ENCODE data around the gene OR1I1. TPM values are rescaled to one million over a fixed set of nuclear protein-coding genes. Genes with fewer than 3 reads are reported as not detected.

The OR1I1 gene
- total RNA-seq, 1 donor from 2014 or later: not detected

Other genes with a start within 250 kb of the OR1I1 start
- gene OR7A5, start 247.0 kb upstream of the OR1I1 start, total RNA-seq: not detected
- not detected for gene OR7C1, start 247.0 kb upstream of the OR1I1 start, total RNA-seq
- gene OR7A10, start 233.3 kb upstream of the OR1I1 start, total RNA-seq: not detected
- not detected for gene OR7A17, start 196.1 kb upstream of the OR1I1 start, total RNA-seq
- not detected for gene OR7C2, start 140.7 kb upstream of the OR1I1 start, total RNA-seq
- gene SLC1A6, start 102.3 kb upstream of the OR1I1 start, total RNA-seq: 0.16 TPM
- 0.34 TPM for gene CASP14, start 32.7 kb upstream of the OR1I1 start, total RNA-seq
- 20.4 TPM for gene SYDE1, start 25.2 kb downstream of the OR1I1 start, total RNA-seq
- gene NOTCH3, start 118.8 kb downstream of the OR1I1 start, total RNA-seq: 125 TPM
- 2.5 TPM for gene EPHX3, start 150.2 kb downstream of the OR1I1 start, total RNA-seq